Hepatocyte (in vitro differentiated cells): ENCODE results near the gene NPNT. TPM values are rescaled to one million over a fixed set of nuclear protein-coding genes. Genes with fewer than 3 reads are reported as not detected.

ENCODE experiments used
- DNase-seq: peaks from one replicate; pipeline ENCODE4 v3.0.0-alpha.2; 2016; ENCODE audit warnings: low spot score
- H2AFZ ChIP-seq: fragments of 200-600 bp; sonication (generic); 2 replicates; pipeline ENCODE4 v1.6.0; 2016; ENCODE audit warnings: antibody characterized with exemption, mild to moderate bottlenecking
- H3K27ac ChIP-seq: fragments of 200-600 bp; sonication (generic); 2 replicates; pipeline ENCODE4 v1.5.1; 2016; ENCODE audit warnings: mild to moderate bottlenecking
- H3K27me3 ChIP-seq: fragments of 200-600 bp; sonication (generic); 2 replicates; pipeline ENCODE4 v1.6.1; 2016
- H3K36me3 ChIP-seq: fragments of 200-600 bp; sonication (generic); replicated peaks from 2 replicates; pipeline ENCODE4 v1.5.1; 2016; ENCODE audit warnings: low read depth; ENCODE audit not compliant: insufficient read depth
- H3K4me1 ChIP-seq: fragments of 200-600 bp; sonication (generic); 2 replicates; pipeline ENCODE4 v1.5.1; 2016; ENCODE audit warnings: mild to moderate bottlenecking, moderate library complexity; ENCODE audit not compliant: insufficient read depth
- H3K4me2 ChIP-seq: fragments of 200-600 bp; sonication (generic); 2 replicates; pipeline ENCODE4 v1.6.0; 2016
- H3K4me3 ChIP-seq: fragments of 200-600 bp; sonication (generic); 2 replicates; pipeline ENCODE4 v1.5.1; 2016; ENCODE audit warnings: mild to moderate bottlenecking
- H3K79me2 ChIP-seq: fragments of 200-600 bp; sonication (generic); 2 replicates; pipeline ENCODE4 v1.6.0; 2017; ENCODE audit warnings: mild to moderate bottlenecking
- H3K9me2 ChIP-seq: fragments of 200-600 bp; sonication (generic); replicated peaks from 2 replicates; pipeline ENCODE4 v1.6.0; 2017; ENCODE audit warnings: mild to moderate bottlenecking; ENCODE audit not compliant: insufficient read depth
- H3K9me3 ChIP-seq: fragments of 200-600 bp; sonication (generic); 2 replicates; pipeline ENCODE4 v1.5.1; 2016; ENCODE audit warnings: low read depth, mild to moderate bottlenecking
- H4K20me1 ChIP-seq: fragments of 200-600 bp; sonication (generic); 2 replicates; pipeline ENCODE4 v1.6.0; 2016; ENCODE audit warnings: mild to moderate bottlenecking; ENCODE audit not compliant: insufficient read depth, poor library complexity, severe bottlenecking
- CTCF ChIP-seq: fragments of 200-600 bp; sonication (generic); IDR thresholded peaks from 2 replicates; pipeline ENCODE4 v1.5.1; 2016; ENCODE audit warnings: antibody characterized with exemption, mild to moderate bottlenecking; ENCODE audit not compliant: poor library complexity
- EZH2 ChIP-seq: fragments of 200-600 bp; sonication (generic); IDR thresholded peaks from 2 replicates; pipeline ENCODE4 v1.6.1; 2016; ENCODE audit warnings: antibody characterized with exemption, mild to moderate bottlenecking, borderline replicate concordance
- EZH2phosphoT487 ChIP-seq: fragments of 200-600 bp; sonication (generic); IDR thresholded peaks from one replicate; pipeline ENCODE4 v1.6.1; 2018; ENCODE audit warnings: antibody characterized with exemption, mild to moderate bottlenecking, low read depth, moderate library complexity; ENCODE audit not compliant: unreplicated experiment, severe bottlenecking
- WGBS: methylation state at CpG from one replicate; pipeline ENCODE4 v1.1.6; 2016; ENCODE audit warnings: low lambda C conversion rate; ENCODE audit errors: missing lambda C conversion rate; 5-methylcytosine and 5-hydroxymethylcytosine counted together
- polyA plus RNA-seq: library from polyadenylated mRNA; unstranded; fragments of >200 nt; fragmentation: Nextera tagmentation; extraction: Ambion mirVana; gene quantifications from 2 replicates; pipeline ENCODE4 v1.2.1, GENCODE V29; 2016
- total RNA-seq: library from RNA; depleted of rRNA; stranded (reverse); fragments of >200 nt; gene quantifications from 2 replicates; pipeline ENCODE4 v1.2.3, GENCODE V29; 2014

NPNT gene
- total and polyA plus RNA-seq, 2 experiments from 2014 or later: 228 to 231 TPM

DNA sequence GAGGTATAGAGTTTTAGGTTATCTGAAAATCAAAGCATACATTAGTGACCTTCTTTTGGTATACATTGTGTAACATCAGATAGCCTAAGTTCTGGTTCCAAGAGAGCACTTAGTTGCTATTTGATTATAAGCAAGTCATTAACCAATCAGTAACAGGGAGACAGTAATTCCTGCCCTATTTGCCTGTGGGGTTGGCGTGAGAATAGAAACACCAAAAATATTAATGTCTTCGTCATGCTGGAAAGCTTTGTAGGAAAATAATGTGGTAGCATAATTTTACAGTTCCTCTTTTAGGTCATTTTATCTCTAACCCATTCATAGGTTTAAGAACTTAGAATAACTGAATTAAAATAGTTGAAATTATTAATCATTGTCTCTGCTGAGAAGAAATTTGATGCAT, 37.8 kb downstream of the NPNT start:
- 79% methylated on average over 2 of the region's 2 CpGs for WGBS
- no peaks in the 10 kb centered on the region for H3K9me3 ChIP-seq
- no peaks in the 10 kb centered on the region for H3K9me2 ChIP-seq
- H4K20me1 ChIP-seq: no peaks in the 10 kb centered on the region
- TF ChIP-seq CTCF (no peak), EZH2 (no peak), EZH2phosphoT487 (no peak)
- H3K4me3 ChIP-seq: no peak overlapping the region
- H2AFZ ChIP-seq: no peak overlapping the region
- H3K79me2 ChIP-seq: no peaks in the 10 kb centered on the region
- no peak overlapping the region for H3K4me2 ChIP-seq
- H3K27ac ChIP-seq: no peak overlapping the region
- H3K36me3 ChIP-seq: no peaks in the 10 kb centered on the region
- H3K27me3 ChIP-seq: no peaks in the 10 kb centered on the region
- DNase-seq: no peak
- no peaks in the 10 kb centered on the region for H3K4me1 ChIP-seq

GRCh38 chr4:105934386-105934785, 39.1 kb downstream of the NPNT start:
- no peak overlapping the region for H3K4me2 ChIP-seq
- H3K79me2 ChIP-seq: no peaks in the 10 kb centered on the region
- no peak overlapping the region for H2AFZ ChIP-seq
- no peaks in the 10 kb centered on the region for H3K4me1 ChIP-seq
- no peak overlapping the region for H3K4me3 ChIP-seq
- no peaks in the 10 kb centered on the region for H3K36me3 ChIP-seq
- WGBS: 81% methylated on average over 1 of the region's 1 CpG
- no peaks in the 10 kb centered on the region for H3K9me2 ChIP-seq
- no peak overlapping the region for H3K27ac ChIP-seq
- H3K27me3 ChIP-seq: no peaks in the 10 kb centered on the region
- H4K20me1 ChIP-seq: no peaks in the 10 kb centered on the region
- H3K9me3 ChIP-seq: no peaks in the 10 kb centered on the region
- DNase-seq: no peak
- no peak for TF ChIP-seq EZH2phosphoT487
- no peak for TF ChIP-seq CTCF
- TF ChIP-seq EZH2: no peak

GRCh38 chr4:105936901-105937300, 41.6 kb downstream of the NPNT start:
- H3K9me2 ChIP-seq: no peaks in the 10 kb centered on the region
- H4K20me1 ChIP-seq: no peaks in the 10 kb centered on the region
- no peaks in the 10 kb centered on the region for H3K27me3 ChIP-seq
- H3K36me3 ChIP-seq: no peaks in the 10 kb centered on the region
- H2AFZ ChIP-seq: no peak overlapping the region
- H3K9me3 ChIP-seq: no peaks in the 10 kb centered on the region
- no peaks in the 10 kb centered on the region for H3K79me2 ChIP-seq
- H3K4me3 ChIP-seq: no peak overlapping the region
- no peak for DNase-seq
- TF ChIP-seq CTCF: no peak
- no peak for TF ChIP-seq EZH2
- no peak for TF ChIP-seq EZH2phosphoT487
- H3K27ac ChIP-seq: no peak overlapping the region
- H3K4me1 ChIP-seq: no peaks in the 10 kb centered on the region
- H3K4me2 ChIP-seq: no peak overlapping the region
- 57% methylated on average over 7 of the region's 7 CpGs for WGBS

- Histone ChIP-seq H3K27me3 (no peaks in the 10 kb centered on the region), H3K4me3 (no peak overlapping the region), H3K27ac (no peak overlapping the region), H3K4me2 (no peak overlapping the region), H3K4me1 (no peaks in the 10 kb centered on the region), H3K36me3 (no peaks in the 10 kb centered on the region), H2AFZ (no peak overlapping the region), H3K9me2 (no peaks in the 10 kb centered on the region), H4K20me1 (no peaks in the 10 kb centered on the region), H3K9me3 (no peaks in the 10 kb centered on the region), H3K79me2 (no peaks in the 10 kb centered on the region)
- DNase-seq: no peak
- TF ChIP-seq EZH2: no peak
- no peak for TF ChIP-seq CTCF
- no peak for TF ChIP-seq EZH2phosphoT487
- 90% methylated on average over 1 of the region's 1 CpG for WGBS
Measured at GRCh38 chr4:105937759-105938158, 42.5 kb downstream of the NPNT start.
